IMR-90 (cell line): ENCODE measurements around the gene NUDT19. TPM values are rescaled to one million over a fixed set of nuclear protein-coding genes. Genes with fewer than 3 reads are reported as not detected.

Experiments used
- ATAC-seq: fragments of 200-7000 bp; cut with Tn5 transposase; 2 replicates; pipeline ENCODE4 v1.9.1; 2020; ENCODE audit warnings: low read depth, mild to moderate bottlenecking, moderate library complexity
- BruUV-seq: library from RNA; stranded (reverse); fragments of 400-500 nt; replicated peaks from 2 replicates; lab custom pipeline; 2021; lab: Mats Ljungman, UMichigan
- CTCF ChIA-PET: fragments of 300-600 bp; formaldehyde crosslinking; extraction: SDS; loops from one replicate; lab custom pipeline; 2021; ENCODE audit warnings: antibody characterized with exemption; lab: Yijun Ruan, JAX
- POLR2A ChIA-PET: fragments of 300-600 bp; sonication (Branson Sonifier 250); formaldehyde crosslinking; loops from one replicate; lab custom pipeline; 2022; ENCODE audit warnings: antibody characterized with exemption; ENCODE audit not compliant: unreplicated experiment; lab: Charles Lee
- DNase-seq: peaks from one replicate; pipeline ENCODE4 v3.0.0; 2013
- H2AFZ ChIP-seq: replicated peaks from 2 replicates; pipeline ENCODE3; 2013; ENCODE audit warnings: low read length, mild to moderate bottlenecking; ENCODE audit not compliant: poor library complexity
- H2AK5ac ChIP-seq: 2 replicates; pipeline ENCODE4 v1.6.1; 2013; ENCODE audit warnings: low read depth, low read length, inconsistent platforms
- H2AK9ac ChIP-seq: replicated peaks from 2 replicates; pipeline ENCODE3; 2013; ENCODE audit warnings: mild to moderate bottlenecking, low read depth, low read length, moderate library complexity; ENCODE audit not compliant: poor library complexity
- H2BK120ac ChIP-seq: 2 replicates; pipeline ENCODE4 v1.6.1; 2013; ENCODE audit warnings: low read depth, low read length, inconsistent platforms
- H2BK15ac ChIP-seq: 3 replicates; pipeline ENCODE4 v1.6.1; 2013; ENCODE audit warnings: low read depth, low read length, inconsistent platforms
- H2BK20ac ChIP-seq: 2 replicates; pipeline ENCODE4 v1.6.1; 2013; ENCODE audit warnings: low read depth, mild to moderate bottlenecking, inconsistent platforms, low read length, moderate library complexity
- H2BK5ac ChIP-seq: 2 replicates; pipeline ENCODE4 v1.6.1; 2013; ENCODE audit warnings: mild to moderate bottlenecking, low read depth, low read length, inconsistent platforms; ENCODE audit not compliant: poor library complexity, severe bottlenecking
- H3K14ac ChIP-seq: replicated peaks from 2 replicates; pipeline ENCODE4 v1.6.1; 2013; ENCODE audit warnings: low read depth, low read length, inconsistent platforms
- H3K18ac ChIP-seq: 2 replicates; pipeline ENCODE4 v1.6.1; 2013; ENCODE audit warnings: low read depth, low read length, control low read depth
- H3K23ac ChIP-seq: 2 replicates; pipeline ENCODE4 v1.6.1; 2013; ENCODE audit warnings: low read depth, low read length, inconsistent platforms
- H3K27ac ChIP-seq: 2 replicates; pipeline ENCODE4 v1.5.1; 2013; ENCODE audit warnings: mild to moderate bottlenecking, control low read depth, low read length; ENCODE audit not compliant: insufficient read depth
- H3K27me3 ChIP-seq: 2 replicates; pipeline ENCODE4 v1.6.1; 2013; ENCODE audit warnings: low read length; ENCODE audit not compliant: control insufficient read depth, insufficient read depth
- H3K36me3 ChIP-seq: 2 replicates; pipeline ENCODE4 v1.6.1; 2013; ENCODE audit warnings: low read length, mixed read lengths; ENCODE audit not compliant: control insufficient read depth, insufficient read depth
- H3K4ac ChIP-seq: 2 replicates; pipeline ENCODE4 v1.6.1; 2013; ENCODE audit warnings: low read depth, low read length, inconsistent platforms
- H3K4me1 ChIP-seq: 2 replicates; pipeline ENCODE4 v1.6.1; 2013; ENCODE audit warnings: low read length, mixed read lengths; ENCODE audit not compliant: control insufficient read depth, insufficient read depth
- H3K4me2 ChIP-seq: 2 replicates; pipeline ENCODE4 v1.6.1; 2013; ENCODE audit warnings: low read depth, mild to moderate bottlenecking, control low read depth, low read length, moderate library complexity
- H3K4me3 ChIP-seq: 2 replicates; pipeline ENCODE4 v1.5.1; 2013; ENCODE audit warnings: low read depth, mild to moderate bottlenecking, control low read depth, low read length, moderate library complexity; ENCODE audit not compliant: insufficient read depth
- H3K56ac ChIP-seq: 2 replicates; pipeline ENCODE4 v1.6.1; 2013; ENCODE audit warnings: low read length, inconsistent platforms; ENCODE audit not compliant: insufficient read depth; ENCODE audit errors: extremely low read depth
- H3K79me1 ChIP-seq, 2 experiments: 2 replicates each; pipeline ENCODE4 v1.6.1; 2013; ENCODE audit warnings: low read length in 2 of 2, inconsistent platforms in 1 of 2, low read depth in 1 of 2
- H3K9ac ChIP-seq: 2 replicates; pipeline ENCODE4 v1.6.1; 2013; ENCODE audit warnings: low read depth, low read length, control low read depth
- H3K9me1 ChIP-seq: 2 replicates; pipeline ENCODE4 v1.6.1; 2013; ENCODE audit warnings: low read length, inconsistent platforms; ENCODE audit not compliant: insufficient read depth
- H3K9me3 ChIP-seq: 2 replicates; pipeline ENCODE4 v1.6.1; 2013; ENCODE audit warnings: low read length; ENCODE audit not compliant: control insufficient read depth, insufficient read depth
- H4K20me1 ChIP-seq: 2 replicates; pipeline ENCODE4 v1.6.1; 2013; ENCODE audit warnings: low read length, inconsistent platforms; ENCODE audit not compliant: insufficient read depth
- H4K5ac ChIP-seq: 2 replicates; pipeline ENCODE4 v1.6.1; 2013; ENCODE audit warnings: mild to moderate bottlenecking, low read depth, low read length, control low read depth
- H4K8ac ChIP-seq, 2 experiments: 2 replicates each; pipeline ENCODE4 v1.6.1; 2013; ENCODE audit warnings: low read depth in 2 of 2, low read length in 2 of 2, control low read depth in 1 of 2, inconsistent platforms in 1 of 2
- H4K91ac ChIP-seq: 2 replicates; pipeline ENCODE4 v1.6.1; 2013; ENCODE audit warnings: low read depth, low read length, inconsistent platforms; ENCODE audit not compliant: insufficient read depth
- BHLHE40 ChIP-seq: fragments of 150-350 bp; IDR thresholded peaks from 2 replicates; pipeline ENCODE4 v1.6.1; 2016; ENCODE audit warnings: mild to moderate bottlenecking, low read depth, low read length
- CEBPB ChIP-seq: IDR thresholded peaks from 2 replicates; pipeline ENCODE4 v1.6.1; 2012; ENCODE audit warnings: low read depth, low read length, improper control_type of control experiment
- CHD1 ChIP-seq: IDR thresholded peaks from 2 replicates; pipeline ENCODE4 v1.6.1; 2012; ENCODE audit warnings: low read depth, low read length, improper control_type of control experiment
- ELK1 ChIP-seq: fragments of 150-350 bp; IDR thresholded peaks from 2 replicates; pipeline ENCODE4 v1.6.1; 2016; ENCODE audit warnings: low read depth, mild to moderate bottlenecking, low read length, moderate library complexity, borderline replicate concordance
- FOS ChIP-seq: fragments of 150-350 bp; IDR thresholded peaks from 2 replicates; pipeline ENCODE4 v1.6.1; 2016; ENCODE audit warnings: low read depth, low read length
- MAFK ChIP-seq: IDR thresholded peaks from 2 replicates; pipeline ENCODE4 v1.6.1; 2012; ENCODE audit warnings: low read depth, low read length, improper control_type of control experiment
- MAZ ChIP-seq: IDR thresholded peaks from 2 replicates; pipeline ENCODE4 v1.6.1; 2012; ENCODE audit warnings: low read depth, mild to moderate bottlenecking, low read length, improper control_type of control experiment, moderate library complexity, borderline replicate concordance
- MXI1 ChIP-seq: IDR thresholded peaks from 2 replicates; pipeline ENCODE4 v1.6.1; 2012; ENCODE audit warnings: low read depth, mild to moderate bottlenecking, low read length, moderate library complexity, borderline replicate concordance
- NFE2L2 ChIP-seq: fragments of 150-350 bp; IDR thresholded peaks from 2 replicates; pipeline ENCODE4 v1.6.1; 2016; ENCODE audit warnings: low read depth, mild to moderate bottlenecking, low read length
- POLR2A ChIP-seq: IDR thresholded peaks from 2 replicates; pipeline ENCODE4 v1.6.1; 2012; ENCODE audit warnings: mild to moderate bottlenecking, low read depth, low read length
- RAD21 ChIP-seq: IDR thresholded peaks from 2 replicates; pipeline ENCODE4 v1.6.1; 2012; ENCODE audit warnings: low read length, improper control_type of control experiment
- RCOR1 ChIP-seq: IDR thresholded peaks from 2 replicates; pipeline ENCODE4 v1.6.1; 2012; ENCODE audit warnings: mild to moderate bottlenecking, low read length, improper control_type of control experiment; ENCODE audit not compliant: insufficient replicate concordance
- RFX5 ChIP-seq: IDR thresholded peaks from 2 replicates; pipeline ENCODE4 v1.8.0; 2012; ENCODE audit warnings: low read depth, mild to moderate bottlenecking, low read length, moderate library complexity
- SMC3 ChIP-seq: fragments of 150-350 bp; IDR thresholded peaks from 2 replicates; pipeline ENCODE4 v1.6.1; 2016; ENCODE audit warnings: low read depth, mild to moderate bottlenecking, antibody characterized with exemption, low read length, moderate library complexity
- USF2 ChIP-seq: fragments of 150-350 bp; IDR thresholded peaks from 2 replicates; pipeline ENCODE4 v1.6.1; 2017; ENCODE audit warnings: mild to moderate bottlenecking, antibody characterized with exemption, low read length, low read depth
- WGBS, 2 experiments: methylation state at CpG; one replicate each; pipeline versions ENCODE4 v1.1.5 to v1.1.7; 2013; ENCODE audit warnings: missing lambda C conversion rate in 2 of 2; ENCODE audit not compliant: insufficient read length in 1 of 2; ENCODE audit errors: extremely low coverage in 2 of 2; 5-methylcytosine and 5-hydroxymethylcytosine counted together
- dilution Hi-C: fragments of 300-500 bp; cut with HindIII; formaldehyde crosslinking; loops from one replicate; pipeline ENCODE4 v1.14.3; 2018; ENCODE audit warnings: low sequenced_read_pairs; ENCODE audit not compliant: unreplicated experiment
- in situ Hi-C: fragments of 300-500 bp; cut with MboI; formaldehyde crosslinking; loops from 3 replicates; pipeline ENCODE4 v1.14.3; 2019; ENCODE audit warnings: low sequenced_read_pairs, inconsistent platforms, mixed read lengths
- intact Hi-C: fragments of 100-400 bp; cut with micrococcal nuclease; formaldehyde crosslinking; loops from 2 replicates; pipeline ENCODE4 v1.10.0; 2022
- polyA plus RNA-seq, 3 experiments: library from polyadenylated mRNA; depleted of rRNA; stranded (reverse); fragments of >200 nt; gene quantifications; 2 replicates each; pipeline ENCODE4 v1.2.3, GENCODE V29; 2012; ENCODE audit warnings: low replicate concordance in 1 of 3
- total RNA-seq: library from RNA; depleted of rRNA; stranded (reverse); fragments of >200 nt; gene quantifications from 2 replicates; pipeline ENCODE4 v1.2.3, GENCODE V29; 2012
- TF ChIP-seq, protein P1 (sequence below): conservative IDR thresholded peaks from 2 replicates; pipeline ENCODE4 v1.5.1; 2012; ENCODE audit warnings: mild to moderate bottlenecking, low read depth, low read length, improper control_type of control experiment

The NUDT19 gene
- total and polyA plus RNA-seq, 2 of the 4 experiments (the other 2 are of a cell fraction) = 4.1 to 4.5 TPM

- CTCF ChIA-PET = no interaction called here
- H3K14ac ChIP-seq = no peak overlapping the region
- peaks cover 12% of the 10 kb centered on the region for H3K36me3 ChIP-seq
- H2BK20ac ChIP-seq = no peak overlapping the region
- no TSS peak for BruUV-seq
- no peak overlapping the region for H4K5ac ChIP-seq
- TF ChIP-seq CEBPB (no peak), POLR2A (no peak), CHD1 (no peak), MAFK (no peak), BHLHE40 (no peak), RCOR1 (no peak), RAD21 (no peak), ELK1 (no peak), NFE2L2 (no peak), RFX5 (no peak), USF2 (no peak), FOS (no peak), SMC3 (no peak), MAZ (no peak), MXI1 (no peak)
- TF ChIP-seq, protein P1, sequence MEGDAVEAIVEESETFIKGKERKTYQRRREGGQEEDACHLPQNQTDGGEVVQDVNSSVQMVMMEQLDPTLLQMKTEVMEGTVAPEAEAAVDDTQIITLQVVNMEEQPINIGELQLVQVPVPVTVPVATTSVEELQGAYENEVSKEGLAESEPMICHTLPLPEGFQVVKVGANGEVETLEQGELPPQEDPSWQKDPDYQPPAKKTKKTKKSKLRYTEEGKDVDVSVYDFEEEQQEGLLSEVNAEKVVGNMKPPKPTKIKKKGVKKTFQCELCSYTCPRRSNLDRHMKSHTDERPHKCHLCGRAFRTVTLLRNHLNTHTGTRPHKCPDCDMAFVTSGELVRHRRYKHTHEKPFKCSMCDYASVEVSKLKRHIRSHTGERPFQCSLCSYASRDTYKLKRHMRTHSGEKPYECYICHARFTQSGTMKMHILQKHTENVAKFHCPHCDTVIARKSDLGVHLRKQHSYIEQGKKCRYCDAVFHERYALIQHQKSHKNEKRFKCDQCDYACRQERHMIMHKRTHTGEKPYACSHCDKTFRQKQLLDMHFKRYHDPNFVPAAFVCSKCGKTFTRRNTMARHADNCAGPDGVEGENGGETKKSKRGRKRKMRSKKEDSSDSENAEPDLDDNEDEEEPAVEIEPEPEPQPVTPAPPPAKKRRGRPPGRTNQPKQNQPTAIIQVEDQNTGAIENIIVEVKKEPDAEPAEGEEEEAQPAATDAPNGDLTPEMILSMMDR = no peak
- H3K9ac ChIP-seq = no peak overlapping the region
- H3K23ac ChIP-seq = no peak overlapping the region
- no peak overlapping the region for H4K91ac ChIP-seq
- H3K27ac ChIP-seq = no peak overlapping the region
- in situ Hi-C loops (no loop called here), dilution Hi-C loops (no loop called here), intact Hi-C loops (no loop called here)
- no peak overlapping the region for H2BK5ac ChIP-seq
- no peaks in the 10 kb centered on the region for H3K27me3 ChIP-seq
- no peak overlapping the region for H2AFZ ChIP-seq
- H4K20me1 ChIP-seq = peaks cover 4% of the 10 kb centered on the region; the same call in 1 of the 2 replicates
- peaks cover 2 to 16% of the 10 kb centered on the region in 2 experiments; a peak in 2 of 4 replicates for H3K79me1 ChIP-seq
- no peak overlapping the region for H4K8ac ChIP-seq
- no peak overlapping the region for H3K18ac ChIP-seq
- H3K4me1 ChIP-seq = no peaks in the 10 kb centered on the region
- no peak overlapping the region for H3K4ac ChIP-seq
- H3K9me3 ChIP-seq = peaks cover 4% of the 10 kb centered on the region; the same call in 1 of the 2 replicates
- no peak overlapping the region for H2BK15ac ChIP-seq
- no peak overlapping the region for H2AK5ac ChIP-seq
- no peak overlapping the region for H3K56ac ChIP-seq
- no peak overlapping the region for H2AK9ac ChIP-seq
- no peak overlapping the region for H3K4me2 ChIP-seq
- no peak overlapping the region for H3K4me3 ChIP-seq
- H3K9me1 ChIP-seq = no peaks in the 10 kb centered on the region
- DNase-seq (no peak), ATAC-seq (no peak)
- no peak overlapping the region for H2BK120ac ChIP-seq
- WGBS, 2 experiments = 67% methylated on average over 1 of the region's 5 CpGs; no CpG with 5 or more reads in 1 of the 2 experiments
- POLR2A ChIA-PET = no interaction called here
Measured at GRCh38 chr19:32702010-32702409, 10.4 kb downstream of the NUDT19 start.
